Loucy (cell line): ENCODE results near the gene LRRC58.

ENCODE experiments used
- EZH2phosphoT487 ChIP-seq: fragments of 200-600 bp; IDR thresholded peaks from 2 replicates; pipeline ENCODE4 v1.6.1; 2018; ENCODE audit warnings: antibody characterized with exemption, mild to moderate bottlenecking, moderate library complexity, borderline replicate concordance
- TF ChIP-seq, protein P1 (sequence below): fragments of 200-600 bp; sonication (generic); conservative IDR thresholded peaks from 2 replicates; pipeline ENCODE4 v1.5.1; 2014; ENCODE audit warnings: mild to moderate bottlenecking, antibody characterized with exemption, low read length

DNA sequence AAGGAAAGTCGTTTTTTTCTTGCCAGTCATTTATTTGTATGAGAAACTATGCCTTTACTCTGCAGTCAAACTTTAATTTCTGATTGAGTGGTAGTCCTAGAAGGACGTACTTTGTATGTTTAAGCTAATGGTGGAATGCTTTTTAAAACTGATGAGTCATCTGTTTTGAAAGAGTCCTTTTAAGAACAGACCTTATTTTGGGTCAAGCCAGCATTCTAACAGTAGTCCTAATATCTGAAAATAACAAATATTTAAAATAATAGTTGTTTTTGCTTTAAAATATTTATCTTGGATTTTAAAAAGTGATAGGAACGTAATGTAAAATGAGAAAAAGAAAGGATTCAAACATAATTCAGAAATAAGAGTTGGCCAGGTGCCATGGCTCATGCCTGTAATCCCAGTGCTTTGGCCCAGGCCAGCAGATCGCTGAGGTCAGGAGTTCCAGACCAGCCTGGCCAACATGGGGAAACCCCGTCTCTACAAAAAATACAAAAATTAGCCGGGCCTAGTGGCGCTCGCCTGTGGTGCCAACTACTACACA lies 1.3 kb upstream of the LRRC58 start:
- TF ChIP-seq, protein P1, sequence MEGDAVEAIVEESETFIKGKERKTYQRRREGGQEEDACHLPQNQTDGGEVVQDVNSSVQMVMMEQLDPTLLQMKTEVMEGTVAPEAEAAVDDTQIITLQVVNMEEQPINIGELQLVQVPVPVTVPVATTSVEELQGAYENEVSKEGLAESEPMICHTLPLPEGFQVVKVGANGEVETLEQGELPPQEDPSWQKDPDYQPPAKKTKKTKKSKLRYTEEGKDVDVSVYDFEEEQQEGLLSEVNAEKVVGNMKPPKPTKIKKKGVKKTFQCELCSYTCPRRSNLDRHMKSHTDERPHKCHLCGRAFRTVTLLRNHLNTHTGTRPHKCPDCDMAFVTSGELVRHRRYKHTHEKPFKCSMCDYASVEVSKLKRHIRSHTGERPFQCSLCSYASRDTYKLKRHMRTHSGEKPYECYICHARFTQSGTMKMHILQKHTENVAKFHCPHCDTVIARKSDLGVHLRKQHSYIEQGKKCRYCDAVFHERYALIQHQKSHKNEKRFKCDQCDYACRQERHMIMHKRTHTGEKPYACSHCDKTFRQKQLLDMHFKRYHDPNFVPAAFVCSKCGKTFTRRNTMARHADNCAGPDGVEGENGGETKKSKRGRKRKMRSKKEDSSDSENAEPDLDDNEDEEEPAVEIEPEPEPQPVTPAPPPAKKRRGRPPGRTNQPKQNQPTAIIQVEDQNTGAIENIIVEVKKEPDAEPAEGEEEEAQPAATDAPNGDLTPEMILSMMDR = no peak
- no peak for TF ChIP-seq EZH2phosphoT487
